ENCODE data around the gene TACC2.

- TF ChIP-seq RARB (CRISPR knock-in tag; IDR thresholded peaks at IDR 0.05) (no peak), ZNF8 (CRISPR knock-in tag; IDR thresholded peaks at IDR 0.05) (no peak), ZFP3 (CRISPR knock-in tag; IDR thresholded peaks at IDR 0.05) (no peak), PPARA (CRISPR knock-in tag; IDR thresholded peaks at IDR 0.05; ENCODE audit: borderline replicate concordance) (no peak), PATZ1 (CRISPR knock-in tag; IDR thresholded peaks at IDR 0.05; ENCODE audit: borderline replicate concordance) (no peak)
- TF ChIP-seq, protein P1, sequence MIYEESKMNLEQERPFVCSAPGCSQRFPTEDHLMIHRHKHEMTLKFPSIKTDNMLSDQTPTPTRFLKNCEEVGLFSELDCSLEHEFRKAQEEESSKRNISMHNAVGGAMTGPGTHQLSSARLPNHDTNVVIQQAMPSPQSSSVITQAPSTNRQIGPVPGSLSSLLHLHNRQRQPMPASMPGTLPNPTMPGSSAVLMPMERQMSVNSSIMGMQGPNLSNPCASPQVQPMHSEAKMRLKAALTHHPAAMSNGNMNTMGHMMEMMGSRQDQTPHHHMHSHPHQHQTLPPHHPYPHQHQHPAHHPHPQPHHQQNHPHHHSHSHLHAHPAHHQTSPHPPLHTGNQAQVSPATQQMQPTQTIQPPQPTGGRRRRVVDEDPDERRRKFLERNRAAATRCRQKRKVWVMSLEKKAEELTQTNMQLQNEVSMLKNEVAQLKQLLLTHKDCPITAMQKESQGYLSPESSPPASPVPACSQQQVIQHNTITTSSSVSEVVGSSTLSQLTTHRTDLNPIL (CRISPR knock-in tag; IDR thresholded peaks at IDR 0.05; ENCODE audit: low read depth), result no peak
Observed at GRCh38 chr10:122044045-122044661, 55.2 kb downstream of the TACC2 start.

Data from SK-N-SH treated with all-trans-retinoic acid at 6 μM for 48 hours (cell line).